A172 (cell line): ENCODE data around the gene MECR. TPM values are rescaled to one million over a fixed set of nuclear protein-coding genes. Genes with fewer than 3 reads are reported as not detected.

ENCODE experiments used
- DNase-seq: peaks from one replicate; pipeline ENCODE4 v3.0.0-alpha.2; 2015; ENCODE audit warnings: low spot score
- total RNA-seq: library from RNA; depleted of rRNA; stranded (reverse); fragments of >200 nt; shearing (Covaris generic); gene quantifications from 2 replicates; pipeline ENCODE4 v1.2.3, GENCODE V29; 2014

MECR gene
- total RNA-seq, 1 experiment from 2014 or later: 16.8 TPM

DNA sequence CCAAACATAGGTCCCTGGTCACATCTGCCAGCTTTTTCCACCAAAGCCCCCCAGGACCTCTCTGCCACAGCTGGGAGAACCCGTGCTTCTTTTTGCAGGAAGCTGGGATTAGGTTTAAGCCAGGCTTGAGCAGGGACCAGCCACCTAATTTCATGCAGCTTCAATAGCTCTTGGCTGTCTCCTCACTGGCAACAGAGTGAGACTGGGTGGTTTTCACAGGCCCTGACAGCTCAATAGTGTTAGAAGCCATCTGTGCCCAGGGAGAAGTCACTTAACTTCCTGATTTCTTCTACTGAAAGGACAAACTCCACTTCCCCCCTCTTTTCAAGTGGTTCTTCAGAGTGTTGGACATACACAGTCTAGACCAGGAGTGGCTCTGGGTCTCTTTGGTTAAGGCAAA lies 28.7 kb downstream of the MECR start:
- DNase-seq: no peak

DNA sequence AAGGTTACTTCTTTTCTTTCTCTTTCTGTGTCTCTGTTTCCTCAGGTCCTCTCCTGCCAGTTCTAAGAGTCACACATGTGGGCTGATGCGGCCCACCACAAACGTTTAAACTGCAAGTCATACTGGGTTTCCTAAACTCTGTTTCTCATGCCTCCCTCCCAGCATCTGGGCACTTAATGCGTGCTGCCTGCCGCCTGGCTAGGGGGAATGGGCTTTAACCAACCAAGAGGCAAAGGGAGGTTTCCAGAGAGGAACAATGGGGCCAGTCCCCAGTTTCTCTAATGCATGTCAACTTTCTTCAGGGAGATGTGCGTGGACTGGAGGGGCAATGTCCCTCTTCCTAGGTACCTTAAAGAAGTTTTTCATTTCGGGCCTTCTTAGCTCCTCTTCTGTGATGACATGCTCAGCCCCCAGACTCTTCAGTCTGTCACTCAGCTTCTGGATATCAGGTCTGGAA lies 29.1 kb downstream of the MECR start:
- DNase-seq: no peak

GRCh38 chr1:29200906-29201594 lies 29.7 kb downstream of the MECR start:
- no peak for DNase-seq

GRCh38 chr1:29197993-29198392 lies 32.7 kb downstream of the MECR start:
- no peak for DNase-seq

DNA sequence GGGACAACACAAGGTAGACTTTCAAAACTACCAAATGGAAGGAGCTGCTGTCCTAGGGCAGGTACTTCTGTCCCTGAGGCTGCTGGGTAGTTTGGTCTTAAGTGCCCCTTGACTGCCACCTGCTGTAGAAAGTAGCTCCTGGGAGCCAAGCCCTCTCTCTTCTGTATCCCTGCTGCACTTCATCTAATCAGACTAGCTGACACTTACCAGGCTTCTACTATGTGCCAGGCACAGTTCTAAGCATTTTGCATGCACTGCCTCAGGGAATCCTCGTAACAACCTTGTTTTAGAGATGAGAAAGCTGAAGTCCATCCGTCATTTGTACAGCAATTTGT lies 33.2 kb downstream of the MECR start:
- DNase-seq: peak; percentile 25

DNA sequence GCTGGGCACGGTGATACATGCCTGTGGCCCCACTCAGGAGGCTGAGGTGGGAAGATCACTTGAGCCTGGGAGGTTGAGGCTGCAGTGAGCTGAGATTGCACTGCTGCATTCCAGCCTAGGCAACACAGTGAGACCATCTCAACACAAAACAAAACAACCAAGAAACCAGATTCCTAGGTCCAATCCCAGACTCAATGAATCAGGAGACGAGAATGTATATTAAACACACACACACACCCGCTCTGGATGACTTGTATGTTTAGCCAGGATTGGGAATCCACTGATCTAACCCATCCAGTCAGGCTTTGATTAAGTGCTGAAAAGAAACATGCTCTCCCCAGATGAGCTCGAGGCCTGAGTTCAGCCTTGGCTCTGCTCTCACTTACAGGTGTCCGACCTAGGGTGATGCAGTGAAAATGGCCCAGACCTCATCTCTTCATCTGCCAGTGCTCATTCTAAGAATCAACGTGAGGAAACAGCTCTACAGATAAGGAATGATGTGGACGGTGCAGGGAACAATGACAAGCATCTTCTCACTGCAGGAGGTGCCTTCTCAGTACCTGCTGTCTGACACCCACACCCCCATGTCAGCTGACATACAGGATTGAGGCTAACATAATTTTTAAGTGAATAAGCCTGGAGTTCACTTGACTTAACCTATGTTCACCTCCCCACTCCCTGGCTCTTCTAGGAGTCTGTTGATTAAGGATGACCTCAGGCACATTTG lies 33.7 kb downstream of the MECR start:
- no peak for DNase-seq

DNA sequence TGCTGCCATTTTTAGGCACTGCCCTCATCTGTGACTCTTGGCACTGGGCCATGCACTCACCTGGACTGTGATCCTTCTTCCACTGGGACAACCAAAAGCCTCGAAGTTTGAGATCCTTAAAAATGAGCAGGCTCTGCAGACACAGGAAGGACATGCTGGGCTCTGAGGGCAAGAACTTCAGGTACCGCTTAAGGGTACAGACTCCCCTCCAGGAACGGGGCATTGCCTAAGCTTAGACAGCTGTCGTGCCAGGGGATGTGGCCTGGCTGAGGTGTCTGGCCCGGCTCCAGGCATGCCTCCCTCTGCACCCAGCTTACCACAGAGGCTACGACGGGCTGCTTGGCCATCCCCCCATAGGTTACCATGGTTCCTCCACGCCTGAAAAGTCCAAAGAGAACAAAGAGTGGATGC lies 34.8 kb downstream of the MECR start:
- DNase-seq: no peak

GRCh38 chr1:29193879-29194455 lies 36.8 kb downstream of the MECR start:
- DNase-seq: no peak

DNA sequence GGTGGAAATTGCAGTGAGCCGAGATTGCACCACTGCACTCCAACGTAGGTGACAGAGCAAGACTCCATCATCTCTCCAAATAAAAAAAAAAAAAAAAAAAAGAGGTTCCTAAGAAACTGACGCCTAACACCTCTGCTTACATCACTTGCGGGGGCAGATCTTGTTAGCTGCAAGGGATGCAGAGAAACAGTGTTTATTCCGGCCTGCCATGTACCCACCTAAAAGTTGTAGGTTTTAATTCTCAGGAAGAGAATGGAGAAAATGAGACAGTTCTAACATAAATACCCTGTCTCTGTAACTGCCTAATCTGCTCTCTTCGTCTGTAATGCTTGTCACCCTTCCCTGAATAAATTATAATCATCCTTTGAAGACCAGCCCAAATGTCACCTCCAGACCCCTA lies 40.0 kb downstream of the MECR start:
- no peak for DNase-seq

GRCh38 chr1:29186707-29187106 lies 44.0 kb downstream of the MECR start:
- DNase-seq: no peak

- DNase-seq: no peak
Observed at GRCh38 chr1:29186252-29186651, 44.5 kb downstream of the MECR start.

DNA sequence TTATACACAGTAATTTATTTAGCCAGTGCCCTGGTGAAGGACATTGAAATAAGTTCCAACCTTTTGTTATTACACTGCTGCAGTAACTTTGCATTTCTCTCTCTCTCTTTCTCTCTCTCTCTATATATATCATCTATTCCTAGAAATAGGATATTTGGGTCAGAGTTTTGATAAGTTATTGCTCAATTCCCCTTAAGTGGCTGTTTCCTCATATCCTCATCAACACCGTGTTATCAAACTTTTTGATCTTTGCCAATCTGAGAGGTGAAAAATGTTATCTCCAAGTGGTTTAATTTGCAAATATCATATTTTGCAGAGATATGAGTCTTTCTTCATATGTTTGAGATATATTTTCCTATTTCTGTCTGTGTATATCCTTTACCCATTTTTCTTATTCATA lies 47.4 kb downstream of the MECR start:
- no peak for DNase-seq

GRCh38 chr1:29181413-29182225 lies 49.1 kb downstream of the MECR start, which contains the start of gene SRSF4:
Gene SRSF4, minus strand, starts transcription at chr1:29181900. Its CDS starts 148 bp downstream, at chr1:29181752.
- DNase-seq: peak; percentile 94

DNA sequence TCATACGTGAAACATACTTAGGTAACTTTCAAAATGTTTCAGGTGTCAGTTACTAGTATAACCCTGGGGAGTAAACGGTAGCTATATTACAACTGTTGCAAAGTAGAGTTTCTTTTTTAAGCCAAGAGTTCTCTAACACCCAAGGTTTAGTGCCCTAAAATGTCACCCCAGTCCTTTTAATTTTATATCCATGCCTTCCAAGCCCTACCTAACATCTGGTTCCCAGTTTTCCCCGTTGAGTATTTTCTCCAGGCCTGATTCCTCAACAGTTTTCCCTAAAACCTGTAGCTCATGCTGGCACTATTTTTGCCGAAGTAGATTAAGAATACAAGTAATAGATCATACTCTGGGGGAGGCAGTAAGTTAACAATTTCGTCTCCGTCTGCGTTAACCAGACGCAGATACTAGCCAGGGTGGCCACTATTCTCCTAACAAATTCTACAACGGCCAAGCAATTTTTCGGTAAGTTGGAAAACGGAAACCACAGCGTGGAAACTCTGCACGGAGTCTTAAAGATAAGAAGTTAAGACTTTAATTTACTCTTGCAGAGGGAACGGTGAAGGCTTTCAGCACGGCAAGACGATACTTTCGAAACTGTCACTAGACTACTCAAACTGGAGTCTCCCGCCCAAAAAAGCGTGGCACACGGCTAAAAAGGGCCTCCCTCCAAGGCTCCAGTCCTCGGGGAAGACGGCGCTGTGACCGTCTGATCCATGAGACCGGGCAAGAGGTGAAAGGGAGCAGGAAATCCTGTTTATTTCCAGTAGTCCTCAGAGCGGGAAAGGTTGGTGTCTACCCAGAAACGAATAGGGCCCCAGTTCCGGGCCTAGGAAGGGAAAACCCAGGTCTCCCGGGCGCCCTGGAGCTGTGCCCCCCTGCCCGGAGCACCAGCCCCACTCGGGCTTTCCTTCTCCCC lies 50.0 kb downstream of the MECR start:
- no peak for DNase-seq

GRCh38 chr1:29179641-29180184 lies 51.0 kb downstream of the MECR start:
- no peak for DNase-seq

- DNase-seq: no peak
Observed at GRCh38 chr1:29177022-29177705, 53.6 kb downstream of the MECR start.

DNA sequence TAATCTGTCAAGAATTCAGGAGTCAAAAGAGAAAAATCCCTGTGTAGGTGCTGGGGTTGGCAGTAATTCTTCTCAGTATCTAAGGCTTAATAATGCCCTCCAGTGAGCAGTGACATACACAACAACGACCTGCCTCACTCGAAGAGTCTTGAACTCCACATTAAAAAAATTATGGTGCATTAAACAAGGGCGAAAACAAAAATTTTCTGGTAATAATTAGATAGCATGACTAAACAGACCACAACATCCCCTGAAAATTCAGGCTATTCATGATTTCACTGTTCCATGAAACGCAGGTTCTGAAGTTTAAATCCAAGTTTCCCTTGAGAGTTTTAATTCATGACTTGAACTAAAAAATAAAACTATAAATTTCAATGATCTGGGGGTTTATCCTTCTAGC lies 54.2 kb downstream of the MECR start:
- no peak for DNase-seq

DNA sequence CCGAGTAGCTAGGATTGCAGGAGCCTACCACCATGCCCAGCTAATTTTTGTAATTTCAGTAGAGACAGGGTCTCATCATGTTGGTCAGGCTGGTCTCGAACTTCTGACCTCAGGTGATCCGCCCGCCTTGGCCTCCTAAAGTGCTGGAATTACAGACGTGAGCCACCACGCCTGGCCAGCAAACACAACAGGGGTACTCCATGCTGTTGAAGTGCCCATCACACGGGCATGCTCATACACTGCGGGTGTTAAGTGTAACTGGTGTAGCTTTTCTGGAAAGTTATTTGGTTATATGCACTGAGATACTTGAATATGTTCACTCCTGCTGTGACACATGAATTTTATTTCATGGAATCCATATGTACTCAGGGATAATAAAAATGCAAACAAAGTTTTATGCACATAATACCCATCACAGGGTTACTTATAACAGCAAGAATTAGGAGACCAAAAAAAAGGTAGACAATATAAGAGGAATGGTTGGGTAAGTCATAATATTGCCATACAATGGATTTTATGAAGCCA lies 58.3 kb downstream of the MECR start:
- no peak for DNase-seq

DNA sequence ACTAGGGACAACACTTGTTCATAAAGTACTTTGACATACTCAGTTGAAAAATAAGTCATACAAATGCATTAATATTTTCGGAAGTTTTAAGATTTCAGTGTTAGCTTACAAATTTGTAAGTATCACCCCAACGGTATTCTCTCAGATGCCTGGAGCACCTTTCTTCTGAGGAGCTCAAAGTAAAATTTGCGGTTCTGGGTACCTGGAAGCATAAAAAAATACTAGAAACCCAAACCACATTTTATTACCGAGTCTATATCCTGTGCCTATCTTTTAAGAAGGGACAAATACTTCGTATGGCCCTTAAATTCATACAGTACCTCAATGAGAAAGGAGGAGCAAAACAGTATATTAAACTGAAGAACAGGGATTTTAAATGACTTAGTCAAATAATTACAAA lies 59.2 kb downstream of the MECR start:
- DNase-seq: no peak

DNA sequence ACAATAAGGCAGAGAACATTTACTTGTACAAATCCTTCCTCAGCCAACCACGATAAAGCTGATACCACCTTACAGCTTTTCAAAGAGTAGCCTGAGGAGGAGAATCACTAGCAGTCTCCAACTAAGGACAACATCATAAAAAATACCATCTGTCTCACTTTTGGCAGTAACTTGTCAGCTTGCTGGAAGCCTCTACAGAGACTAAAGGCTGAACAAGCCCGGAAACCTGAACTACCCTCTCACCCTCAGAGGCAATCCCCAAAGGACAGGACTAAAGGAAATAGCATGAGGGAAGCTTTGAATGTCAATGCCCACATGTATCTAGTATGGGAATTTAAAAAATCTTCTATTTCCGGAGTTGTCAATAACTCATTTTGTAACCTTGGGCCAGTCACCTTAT lies 59.6 kb downstream of the MECR start:
- DNase-seq: no peak
